Measurements from ENCODE around the gene SLC18A3.
A peak's percentile ranks its signal among the peaks of the same experiment; 100 is the strongest.

Gene SLC18A3

DNA sequence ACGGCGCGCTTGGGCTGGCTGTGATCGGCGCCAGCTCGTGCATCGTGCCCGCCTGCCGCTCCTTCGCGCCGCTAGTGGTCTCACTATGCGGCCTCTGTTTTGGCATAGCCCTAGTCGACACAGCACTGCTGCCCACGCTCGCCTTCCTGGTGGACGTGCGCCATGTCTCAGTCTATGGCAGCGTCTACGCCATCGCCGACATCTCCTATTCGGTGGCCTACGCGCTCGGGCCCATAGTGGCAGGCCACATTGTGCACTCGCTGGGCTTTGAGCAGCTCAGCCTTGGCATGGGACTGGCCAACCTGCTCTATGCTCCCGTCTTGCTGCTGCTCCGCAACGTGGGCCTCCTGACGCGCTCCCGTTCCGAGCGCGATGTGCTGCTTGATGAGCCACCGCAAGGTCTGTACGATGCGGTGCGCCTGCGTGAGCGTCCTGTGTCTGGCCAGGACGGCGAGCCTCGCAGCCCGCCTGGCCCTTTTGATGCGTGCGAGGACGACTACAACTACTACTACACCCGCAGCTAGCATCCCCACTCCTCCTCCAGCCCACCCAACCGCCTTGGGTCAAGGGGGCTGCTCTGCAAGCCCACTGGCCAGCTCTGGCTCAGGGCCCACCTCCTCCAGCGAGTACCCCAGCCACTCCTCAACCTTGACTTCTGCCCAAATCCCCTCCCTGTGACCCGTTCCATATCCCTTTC, 1.9 kb downstream of the SLC18A3 start:
- peak; percentile 59 for DNase-seq (ENCODE audit: low spot score)

DNA sequence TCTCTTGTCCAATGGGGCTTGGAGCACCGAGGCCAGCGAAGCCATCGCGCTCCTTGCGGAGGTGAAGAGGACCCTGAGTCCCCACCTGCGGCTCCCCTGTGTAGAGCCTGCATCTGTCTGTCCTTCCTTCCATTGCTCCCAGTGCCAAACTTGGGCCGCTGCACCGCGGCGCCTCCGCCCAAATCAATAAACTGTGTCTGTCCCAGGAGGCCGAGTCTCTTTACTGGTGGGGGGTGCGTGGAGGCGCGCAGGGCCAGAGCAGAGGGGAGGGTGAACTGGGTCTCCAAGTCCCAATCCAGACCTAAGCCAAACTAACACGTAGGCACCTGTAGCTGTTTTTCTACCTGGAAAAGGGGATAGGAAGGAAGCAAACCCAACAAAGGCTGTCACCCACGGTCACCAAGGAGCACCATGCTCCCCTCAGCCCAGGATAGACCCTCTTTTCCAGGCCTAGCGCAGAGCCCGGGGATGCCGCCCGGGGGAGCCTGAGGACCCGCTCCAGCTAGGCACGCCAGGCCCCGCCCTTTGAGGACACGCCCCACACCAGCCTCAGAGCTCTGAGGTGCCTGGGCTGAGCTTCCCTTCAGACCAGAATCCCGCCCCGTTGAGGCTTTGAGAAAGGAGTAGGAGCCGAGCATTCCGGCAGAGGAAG, 2.5 kb downstream of the SLC18A3 start:
- DNase-seq (ENCODE audit: low spot score), result peak; percentile 60

DNA sequence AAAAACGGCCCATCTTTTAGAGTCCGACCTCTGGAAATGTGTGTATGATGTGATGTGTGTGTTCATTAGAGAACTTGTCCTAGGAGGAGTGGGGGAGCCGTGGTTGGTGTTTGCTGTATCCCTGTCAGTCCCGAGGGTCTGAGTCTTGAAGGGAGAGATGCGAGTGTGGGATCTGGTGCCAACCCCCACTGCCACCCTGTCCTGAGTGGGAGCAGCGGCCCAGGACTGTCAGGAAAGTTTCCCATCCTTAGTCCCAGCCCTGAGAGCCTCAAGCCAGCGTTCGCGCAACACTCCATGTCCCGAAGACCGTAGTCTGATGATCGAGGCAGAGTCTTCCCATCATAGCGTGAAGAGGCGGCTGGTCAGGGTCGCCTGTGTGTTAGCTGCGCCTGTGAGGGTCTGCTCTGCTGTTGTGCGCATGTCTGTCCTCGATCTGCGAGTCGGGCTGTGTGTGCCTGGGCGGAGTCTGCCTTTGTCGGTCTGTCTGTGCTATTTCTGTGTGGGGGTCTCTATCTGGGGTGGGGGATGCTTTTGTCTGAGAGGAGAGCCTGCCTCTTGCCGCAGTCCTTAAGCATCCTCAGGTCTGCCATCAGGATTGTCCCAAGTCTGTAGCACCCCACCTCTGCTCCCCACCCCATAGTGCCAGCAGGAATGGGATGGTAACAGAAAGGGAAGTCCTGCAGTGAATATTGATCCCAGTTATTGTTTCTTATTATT, 3.2 kb downstream of the SLC18A3 start:
- DNase-seq (ENCODE audit: low spot score), result peak; percentile 58

DNA sequence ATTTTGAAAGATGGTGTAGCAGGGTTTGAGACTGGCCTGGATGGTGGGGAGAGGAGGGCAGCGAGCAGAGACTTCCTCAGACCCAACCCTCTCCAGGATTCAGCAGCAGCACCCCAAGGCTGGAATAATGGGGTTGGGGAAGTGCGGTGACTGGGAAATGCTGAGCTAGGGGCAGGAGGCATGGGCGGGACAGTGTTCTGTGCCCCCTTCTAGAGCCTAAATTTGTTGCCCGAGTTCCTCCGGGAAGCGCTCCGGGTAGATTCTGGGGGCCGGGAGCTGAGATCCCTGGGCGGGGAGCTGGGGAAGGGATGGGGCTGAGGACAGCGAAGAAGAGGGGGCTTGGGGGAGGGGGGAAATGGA, 3.8 kb downstream of the SLC18A3 start, which contains the start of gene CHAT:
Gene CHAT, plus strand, starts transcription at position 156 of the 360 bp plus-strand sequence. Its CDS starts 153 bp downstream, at position 309.
- peak; percentile 28 for DNase-seq (ENCODE audit: low spot score)

DNA sequence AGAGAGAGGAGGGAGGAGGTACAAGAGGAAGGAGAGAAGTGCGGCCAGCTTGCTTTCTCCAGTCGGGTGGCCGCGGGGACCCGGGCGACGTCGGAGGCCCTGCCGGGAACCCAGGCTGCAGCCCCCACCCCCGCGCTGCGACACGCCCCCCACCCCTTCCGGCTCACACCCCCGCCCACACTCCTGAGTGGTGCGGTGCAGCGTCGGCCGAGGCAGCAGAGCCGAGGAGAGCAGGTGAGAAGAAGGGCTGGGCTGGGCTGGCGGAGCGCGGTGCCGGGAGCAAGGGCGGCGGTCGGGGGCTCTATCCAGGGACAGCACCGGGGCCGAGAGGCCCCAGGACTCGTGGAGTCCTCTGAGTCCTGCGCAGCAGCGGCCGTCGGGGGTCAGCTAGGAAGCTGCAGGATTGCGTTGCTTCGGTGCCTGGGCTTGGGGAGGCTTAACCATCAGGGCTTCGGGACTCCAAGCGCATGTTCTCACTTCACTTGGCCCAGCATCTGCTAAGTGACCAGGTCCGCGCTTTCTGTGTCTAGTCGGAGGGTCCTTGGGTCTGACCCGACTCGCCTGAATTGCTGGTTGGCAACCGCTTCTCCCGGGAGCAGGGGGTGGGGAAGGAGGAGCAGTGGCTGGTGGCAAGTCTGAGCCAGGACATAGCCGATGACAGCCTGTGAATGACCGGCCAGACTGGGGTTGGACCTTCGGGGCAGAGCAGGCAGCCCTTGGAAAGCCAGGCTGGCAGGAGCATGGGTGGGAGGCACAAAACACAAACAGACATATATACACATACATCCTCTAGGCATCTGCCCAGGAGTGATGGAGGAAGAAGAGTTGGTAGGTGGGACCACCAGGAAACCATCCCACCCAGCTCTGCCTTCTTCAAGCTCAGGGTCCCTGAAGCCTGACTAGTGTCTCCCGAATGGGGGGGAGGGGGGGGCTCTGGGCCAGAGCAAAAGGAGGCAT, 4.4 kb downstream of the SLC18A3 start:
- peak; percentile 55 for DNase-seq (ENCODE audit: low spot score)

DNA sequence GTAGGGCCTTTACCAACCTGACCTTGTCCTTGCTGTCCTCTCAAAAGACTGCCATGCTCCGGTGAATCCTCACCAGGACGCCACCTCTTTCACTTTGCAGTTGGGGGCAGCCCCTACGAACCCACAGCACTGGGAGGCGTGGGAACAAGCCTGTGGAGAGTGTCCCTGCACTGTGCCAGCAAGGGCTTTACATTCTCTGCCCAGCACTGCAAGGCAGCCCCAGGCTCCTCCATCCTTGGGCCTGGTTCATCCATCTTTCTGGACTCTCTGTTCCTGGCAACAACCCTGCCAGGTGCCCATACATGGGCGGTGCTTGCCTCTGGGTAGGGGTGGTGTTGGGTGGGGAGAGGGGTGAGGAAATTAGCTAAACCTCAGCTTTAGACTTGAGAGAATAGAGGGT, 5.1 kb downstream of the SLC18A3 start:
- DNase-seq (ENCODE audit: low spot score), result peak; percentile 37

DNA sequence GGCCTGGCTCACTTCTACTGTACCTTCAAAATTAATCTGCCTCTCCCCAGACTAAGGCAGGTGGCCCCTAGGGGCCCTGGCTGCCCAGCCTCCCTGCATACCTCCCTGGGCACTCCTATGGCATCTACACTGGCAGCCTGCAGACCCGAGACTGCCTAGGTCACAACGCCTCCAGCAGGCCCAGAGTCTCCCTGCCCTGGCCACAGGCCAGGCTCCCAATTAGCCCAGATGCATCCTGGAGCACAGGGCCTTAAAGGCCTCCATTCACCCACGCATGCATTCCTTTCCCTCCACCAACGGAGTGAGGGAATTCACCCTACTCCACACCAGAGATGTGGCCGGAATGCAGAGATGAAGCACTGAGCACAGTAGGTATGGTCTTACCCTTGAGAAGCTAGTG, 5.6 kb downstream of the SLC18A3 start:
- DNase-seq (ENCODE audit: low spot score), result peak; percentile 38

DNA sequence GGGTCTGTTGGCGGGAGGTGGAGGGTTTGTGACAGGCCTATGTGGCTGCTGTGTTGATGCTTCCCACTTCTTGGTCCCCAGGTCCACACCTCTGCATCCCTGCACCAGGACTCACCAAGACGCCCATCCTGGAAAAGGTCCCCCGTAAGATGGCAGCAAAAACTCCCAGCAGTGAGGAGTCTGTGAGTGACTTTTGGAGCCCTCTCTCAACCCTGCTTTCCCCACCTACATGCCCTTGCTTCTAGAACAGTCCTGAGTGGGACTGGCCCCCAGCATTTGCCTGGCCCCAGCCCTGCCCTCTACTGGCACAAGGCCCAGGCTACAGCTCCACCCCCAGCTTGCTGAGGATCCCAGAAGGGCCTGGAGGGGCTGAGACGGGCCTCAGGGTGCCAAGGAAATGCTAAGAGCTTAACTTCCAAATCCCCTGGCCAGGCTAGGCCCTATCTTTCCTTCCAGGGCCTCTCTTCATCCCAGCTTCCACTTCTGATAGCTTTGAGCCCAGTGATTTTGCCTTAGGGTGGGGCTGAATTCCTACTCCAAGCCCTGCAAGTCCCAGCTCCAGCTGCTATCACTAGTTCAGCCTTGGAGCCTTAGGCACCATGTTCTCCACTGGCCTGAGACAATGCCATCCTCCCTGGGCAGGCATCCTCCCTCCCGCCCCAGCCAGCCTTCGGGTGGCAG, 6.5 kb downstream of the SLC18A3 start:
- DNase-seq (ENCODE audit: low spot score), result peak; percentile 25

DNA sequence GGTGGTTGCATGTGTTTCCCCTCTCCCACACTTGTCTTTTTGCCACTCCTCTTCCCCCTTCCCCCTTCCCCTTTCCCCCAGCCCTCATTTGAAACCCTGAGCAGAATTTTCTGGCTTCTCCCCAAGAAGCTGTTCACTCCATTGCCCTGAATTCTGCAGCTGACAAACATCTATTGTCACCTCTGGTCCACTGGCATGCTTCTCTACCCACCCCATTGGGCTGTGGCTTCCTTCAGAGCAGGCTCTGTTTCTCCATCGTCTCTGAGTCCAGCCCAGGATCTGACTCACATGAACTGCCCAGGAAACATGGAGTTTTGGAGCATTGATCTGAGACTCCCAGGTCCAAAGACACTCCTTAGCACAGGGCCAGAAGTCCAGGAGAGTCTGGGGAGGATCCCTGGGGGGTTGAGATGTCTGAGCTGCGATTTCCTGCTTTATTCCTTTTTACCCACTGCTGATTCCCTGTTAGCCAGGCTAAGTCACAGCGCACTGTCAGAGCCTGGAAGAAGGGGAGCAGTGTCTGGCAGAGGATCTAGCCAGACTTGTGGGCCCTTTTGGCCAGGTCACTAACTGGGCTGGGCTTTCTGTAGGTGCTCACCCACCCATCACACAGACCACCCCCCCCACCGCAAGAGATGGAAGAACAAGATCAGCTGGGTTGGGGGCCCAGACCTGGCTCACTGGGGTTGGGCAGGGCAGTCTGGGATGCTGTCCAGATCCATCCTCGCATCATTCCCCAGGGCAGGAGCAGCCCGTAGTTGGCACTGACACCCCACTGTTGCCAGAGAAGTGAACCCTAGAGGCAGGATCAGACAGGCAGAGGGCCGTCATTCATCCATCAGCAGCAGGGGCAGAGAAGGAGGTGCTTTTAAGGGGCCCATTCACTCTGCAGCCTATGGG, 7.3 kb downstream of the SLC18A3 start:
- peak; percentile 38 for DNase-seq (ENCODE audit: low spot score)

DNA sequence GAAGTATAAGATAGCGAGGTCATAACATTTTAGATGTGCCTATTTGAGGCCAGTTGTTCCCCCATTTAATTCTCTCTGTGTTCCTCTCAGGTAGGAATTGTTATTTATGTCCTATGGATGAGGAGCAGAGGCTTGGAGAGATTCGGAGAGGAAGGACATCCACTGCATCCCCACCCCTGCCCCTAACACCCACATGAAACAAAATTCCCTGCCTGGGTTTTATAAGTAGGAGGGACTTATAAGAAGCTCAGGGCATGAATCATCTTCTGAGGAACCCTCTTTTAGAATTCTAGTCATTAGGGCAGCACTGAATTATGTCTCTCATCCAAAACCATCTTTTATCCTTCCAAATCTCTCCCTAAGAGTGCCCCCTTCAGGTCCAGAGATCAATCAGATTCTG, 8.7 kb downstream of the SLC18A3 start:
- no peak for DNase-seq (ENCODE audit: low spot score)

DNA sequence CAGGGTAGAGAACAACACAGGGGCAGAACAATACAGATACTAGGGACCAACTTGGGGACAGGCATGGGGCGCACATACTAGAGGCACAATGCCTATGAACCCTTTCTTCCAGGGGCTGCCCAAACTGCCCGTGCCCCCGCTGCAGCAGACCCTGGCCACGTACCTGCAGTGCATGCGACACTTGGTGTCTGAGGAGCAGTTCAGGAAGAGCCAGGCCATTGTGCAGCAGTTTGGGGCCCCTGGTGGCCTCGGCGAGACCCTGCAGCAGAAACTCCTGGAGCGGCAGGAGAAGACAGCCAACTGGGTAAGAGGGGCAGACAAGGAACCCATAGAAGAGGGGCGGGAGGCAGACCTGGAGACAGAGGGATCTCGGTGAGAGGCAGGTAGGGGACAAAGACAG, 9.5 kb downstream of the SLC18A3 start:
- peak; percentile 42 for DNase-seq (ENCODE audit: low spot score)

DNA sequence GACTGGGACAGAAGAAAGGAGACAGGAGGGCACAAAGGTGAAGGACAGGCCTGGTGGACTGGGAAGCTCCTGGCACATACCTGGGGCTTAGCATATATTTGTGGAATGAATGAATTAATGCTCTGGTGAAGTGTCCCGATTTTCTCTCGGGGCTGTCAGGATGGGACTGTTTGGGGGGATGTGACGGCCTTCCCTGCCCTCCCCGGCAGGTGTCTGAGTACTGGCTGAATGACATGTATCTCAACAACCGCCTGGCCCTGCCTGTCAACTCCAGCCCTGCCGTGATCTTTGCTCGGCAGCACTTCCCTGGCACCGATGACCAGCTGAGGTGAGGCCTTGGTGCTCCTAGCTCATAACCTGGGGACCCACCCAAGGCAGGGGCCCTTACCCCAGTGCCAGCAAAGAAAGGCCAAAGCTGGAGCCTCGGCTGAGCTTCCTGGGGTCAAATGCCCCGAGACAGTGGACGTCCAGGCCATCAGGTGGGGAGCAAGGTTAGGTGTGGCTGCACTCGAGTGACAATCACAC, 10.2 kb downstream of the SLC18A3 start:
- DNase-seq (ENCODE audit: low spot score), result peak; percentile 36

DNA sequence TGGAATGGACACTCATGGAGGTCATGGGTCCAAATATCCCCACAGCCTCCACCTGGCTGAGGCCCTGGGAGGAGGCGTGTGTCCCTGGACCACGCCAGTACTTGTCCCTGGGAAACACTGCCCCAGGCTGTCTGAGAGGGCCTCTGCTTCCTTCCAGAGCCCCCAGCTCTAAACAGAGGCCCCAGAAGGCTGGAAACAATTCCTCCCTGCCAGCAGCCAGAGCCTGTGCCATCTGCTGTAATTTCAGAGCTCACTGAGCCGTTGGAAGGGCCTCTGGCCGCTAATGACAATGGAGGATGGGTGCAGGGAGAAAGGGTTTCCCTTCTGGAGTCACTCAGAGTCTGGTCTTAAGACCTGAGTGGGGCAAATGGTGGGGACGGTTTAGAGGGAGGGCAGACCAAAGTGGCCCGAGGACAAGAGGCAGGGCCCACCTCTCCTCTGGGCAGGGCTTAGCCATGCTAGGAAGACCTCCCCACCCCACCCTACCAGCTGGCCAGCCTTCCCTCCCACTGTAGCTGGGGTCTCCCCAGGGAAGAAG, 10.8 kb downstream of the SLC18A3 start:
- peak; percentile 15 for DNase-seq (ENCODE audit: low spot score)

DNA sequence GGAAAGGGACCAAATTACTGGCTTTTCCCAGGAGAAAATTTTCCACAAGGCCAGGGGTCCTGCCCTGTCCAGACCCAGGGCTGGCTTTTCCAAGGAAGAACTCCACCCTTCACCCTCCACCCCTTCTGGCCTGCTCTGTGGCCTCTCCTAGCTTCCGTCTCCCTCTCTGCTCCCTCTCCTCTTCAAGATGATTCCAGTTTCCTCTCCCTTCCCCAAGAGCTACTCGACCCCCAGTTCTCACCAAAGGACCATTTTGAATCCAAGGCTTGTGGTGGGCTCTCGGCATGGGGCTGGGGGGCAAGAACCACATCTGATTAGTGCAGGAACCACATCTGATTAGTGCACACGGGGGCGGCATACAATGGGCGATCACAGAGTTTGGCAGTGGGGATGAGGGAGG, 11.5 kb downstream of the SLC18A3 start:
- DNase-seq (ENCODE audit: low spot score), result no peak

DNA sequence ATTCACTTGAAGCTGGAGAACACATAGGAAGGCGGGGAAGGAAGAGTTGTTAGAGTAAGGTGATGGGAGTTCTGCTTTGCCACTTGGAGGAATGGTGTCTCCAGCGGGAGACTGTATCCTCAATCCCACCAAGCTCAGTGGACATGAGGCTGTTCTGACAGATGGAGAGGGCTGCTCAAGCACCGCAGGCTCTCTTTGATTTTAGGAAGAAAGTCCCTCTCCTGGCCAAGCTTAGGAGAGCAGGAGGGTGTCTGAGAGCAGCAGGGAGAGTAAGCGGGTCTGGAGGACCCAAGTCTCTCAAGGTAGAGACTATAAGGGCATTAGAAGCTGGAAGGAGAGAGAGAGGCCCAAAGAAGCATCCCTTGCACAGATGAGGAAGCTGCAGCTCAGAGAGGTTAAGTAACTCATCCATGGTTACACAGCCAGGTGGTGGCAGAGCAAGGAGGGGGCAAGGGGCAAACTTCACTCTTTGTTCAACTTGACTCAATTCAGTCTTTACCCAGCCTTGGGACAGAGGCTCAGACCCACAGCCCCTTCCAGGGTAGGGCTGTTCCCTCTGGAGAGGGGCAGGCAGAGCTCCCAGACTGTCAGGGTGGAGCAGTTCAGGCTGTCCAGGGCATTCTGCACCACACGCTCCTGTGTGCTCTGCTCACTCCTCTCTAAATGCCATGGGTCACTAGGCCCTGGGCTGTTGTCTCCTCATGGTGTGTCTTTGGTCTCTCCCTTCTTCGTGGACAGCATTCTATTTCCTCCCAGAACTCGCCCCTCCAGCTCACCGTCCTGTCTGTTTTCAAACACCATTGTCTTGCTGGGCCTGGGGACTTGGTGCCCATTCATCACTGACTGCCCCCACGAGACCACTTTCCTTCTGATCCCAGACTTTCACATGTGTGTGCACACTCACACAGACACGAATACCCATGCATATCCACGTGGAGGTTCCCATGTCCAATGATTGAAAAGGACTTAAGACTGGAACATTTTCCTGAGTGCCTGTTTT, 12.6 kb downstream of the SLC18A3 start:
- peak; percentile 37 for DNase-seq (ENCODE audit: low spot score)

DNA sequence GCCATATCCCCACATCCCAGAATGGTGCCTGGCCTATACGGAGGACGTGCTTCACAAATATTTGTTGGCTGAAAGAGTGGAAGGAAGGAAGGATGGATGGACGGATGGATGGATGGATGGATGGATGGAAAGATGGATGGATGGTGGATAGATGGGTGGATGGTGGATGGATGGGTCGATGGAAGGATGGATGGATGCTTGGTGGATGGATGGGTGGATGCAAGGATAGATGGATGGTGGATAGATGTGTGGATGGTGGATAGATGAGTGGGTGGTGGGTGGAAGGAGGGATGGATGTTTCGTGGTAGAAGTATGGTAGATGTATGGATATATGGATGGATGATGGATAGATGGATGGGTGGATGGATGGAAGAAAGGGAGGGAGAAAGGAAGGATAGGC, 14.5 kb downstream of the SLC18A3 start:
- DNase-seq (ENCODE audit: low spot score), result peak; percentile 33

DNA sequence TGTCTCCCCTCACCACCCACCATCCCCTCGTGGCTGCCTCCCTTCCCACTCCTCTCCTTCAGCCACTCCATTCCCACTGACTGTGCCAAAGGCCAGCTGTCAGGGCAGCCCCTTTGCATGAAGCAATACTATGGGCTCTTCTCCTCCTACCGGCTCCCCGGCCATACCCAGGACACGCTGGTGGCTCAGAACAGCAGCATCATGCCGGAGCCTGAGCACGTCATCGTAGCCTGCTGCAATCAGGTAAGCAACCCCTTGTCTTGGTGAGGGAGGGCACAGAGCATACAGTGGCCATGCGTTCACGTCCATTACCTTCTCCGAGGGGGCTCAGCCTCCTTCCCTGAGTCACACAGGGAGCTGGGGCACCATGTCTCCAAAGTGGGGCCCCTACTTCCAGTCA, 15.3 kb downstream of the SLC18A3 start:
- DNase-seq (ENCODE audit: low spot score), result peak; percentile 54

DNA sequence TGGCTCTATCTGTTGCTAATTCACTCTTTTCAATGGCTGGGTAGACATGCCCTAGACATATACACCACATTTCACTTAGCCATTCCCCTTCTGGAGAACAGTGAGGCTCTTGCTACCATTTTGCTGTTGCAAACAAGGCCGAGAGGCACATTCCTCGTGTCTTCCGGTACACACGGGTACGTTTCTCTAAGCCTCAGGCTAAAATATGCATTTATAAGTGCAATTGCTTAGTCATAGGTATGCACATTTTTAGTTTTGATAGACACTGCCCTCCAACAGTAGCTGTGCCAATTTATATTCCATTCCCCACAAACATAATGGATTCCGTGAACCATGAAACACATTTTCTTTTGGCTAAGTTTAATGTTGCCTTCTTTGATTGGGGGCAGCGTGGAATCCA, 16.9 kb downstream of the SLC18A3 start:
- DNase-seq (ENCODE audit: low spot score), result peak; percentile 4
